CD4-positive, alpha-beta T cell treated with Interleukin-6 for 4 hours (primary cell): ENCODE data around the gene LUZP2.

ENCODE experiments used
- DNase-seq: peaks from one replicate; pipeline ENCODE4 v3.0.0-alpha.2; 2020; ENCODE audit warnings: mixed read lengths

Gene LUZP2

DNA sequence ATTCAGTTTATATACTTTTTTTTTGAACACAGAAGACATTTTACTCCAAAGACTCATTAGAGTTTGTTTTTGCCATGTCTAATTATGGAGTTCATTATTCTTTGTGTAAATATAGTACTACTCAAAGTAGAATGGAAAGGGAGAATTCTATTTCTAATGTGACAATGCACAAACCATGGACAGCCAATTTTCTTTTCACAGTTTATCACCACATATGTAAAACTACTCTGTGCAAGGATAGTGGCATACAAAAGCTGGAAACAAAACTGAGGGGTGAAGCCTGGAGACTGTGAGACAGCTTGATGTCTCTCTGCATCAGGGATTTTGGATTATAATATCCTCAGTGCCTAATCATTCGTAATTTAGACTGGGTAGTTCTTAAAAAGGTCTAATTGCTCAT lies 75.5 kb downstream of the LUZP2 start:
- no peak for DNase-seq

DNA sequence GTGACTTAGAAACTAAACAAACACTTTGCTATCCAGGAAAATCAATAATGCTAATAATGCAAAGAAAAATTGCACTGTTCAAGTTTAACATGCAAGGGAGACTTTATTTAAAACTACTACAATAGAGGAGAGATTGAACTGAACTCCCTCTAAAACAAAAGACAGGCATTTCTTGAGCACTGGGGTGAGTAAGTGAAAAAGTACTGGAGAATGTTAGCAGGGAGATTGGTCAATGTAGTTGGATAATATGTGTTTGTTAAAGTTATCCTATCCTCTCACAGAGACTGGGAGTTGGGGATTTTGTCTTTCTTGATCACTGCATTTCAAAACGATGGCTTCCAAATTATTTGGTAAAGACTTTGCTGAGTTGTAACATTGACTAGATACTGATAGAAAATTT lies 77.6 kb downstream of the LUZP2 start:
- no peak for DNase-seq

GRCh38 chr11:24575392-24575791 lies 78.5 kb downstream of the LUZP2 start:
- no peak for DNase-seq

DNA sequence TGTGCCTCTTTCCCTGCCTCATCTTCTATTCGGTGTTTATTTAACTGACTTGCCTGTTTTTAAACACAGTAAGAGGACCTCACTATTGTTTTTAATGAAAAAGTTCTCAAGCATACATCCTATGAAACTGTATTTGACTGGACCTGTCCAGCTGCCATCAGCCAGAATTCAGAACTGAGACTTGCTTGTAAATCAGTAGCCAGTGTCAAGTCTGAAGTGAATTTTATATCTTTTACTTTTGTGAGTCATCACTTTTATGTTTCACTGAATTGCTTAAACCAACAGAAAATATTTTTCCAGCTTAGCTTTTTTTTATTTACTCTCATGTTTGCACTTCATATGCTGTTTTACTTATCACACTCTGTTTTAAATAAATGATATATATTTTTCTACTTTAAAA lies 88.3 kb downstream of the LUZP2 start:
- DNase-seq = no peak

DNA sequence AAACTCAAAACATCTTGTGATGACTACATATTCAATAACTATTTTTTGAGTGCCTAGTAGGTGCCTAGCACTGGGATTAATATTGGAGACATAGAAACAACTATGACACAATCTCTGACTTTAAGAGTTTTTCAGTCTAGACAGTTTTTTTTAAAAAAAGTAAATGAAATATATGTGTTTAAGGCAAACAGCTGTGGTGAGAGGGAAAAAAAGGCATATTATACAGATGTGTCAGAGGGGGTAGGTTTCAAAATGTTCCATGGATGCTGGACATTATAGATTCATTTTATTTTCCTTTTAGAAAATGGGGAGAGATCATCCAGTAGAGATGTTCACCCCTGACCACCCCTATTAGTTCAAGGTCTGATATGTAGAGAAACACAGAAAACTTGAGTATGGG lies 90.8 kb downstream of the LUZP2 start:
- no peak for DNase-seq

GRCh38 chr11:24588081-24588480 lies 91.2 kb downstream of the LUZP2 start:
- DNase-seq = no peak

DNA sequence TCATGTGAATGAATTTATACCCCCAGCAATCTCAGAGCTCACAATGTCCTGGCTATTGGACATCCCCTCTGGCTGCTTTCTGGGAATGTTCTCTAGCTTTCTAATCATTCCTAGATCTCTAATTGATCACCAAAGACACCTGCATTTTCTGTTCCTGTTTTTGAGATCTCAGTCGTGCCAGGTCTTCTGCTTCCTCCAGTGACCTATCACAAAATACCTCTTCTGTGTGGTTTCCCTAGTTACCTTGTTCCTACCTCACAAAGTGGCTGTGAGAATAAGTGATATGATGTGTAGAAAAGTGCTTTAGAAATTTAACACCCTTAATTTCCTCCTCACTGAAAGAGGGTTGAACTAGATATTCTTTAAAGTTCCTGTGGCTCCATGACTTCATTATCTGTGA lies 92.2 kb downstream of the LUZP2 start:
- DNase-seq = no peak

GRCh38 chr11:24591283-24591682 lies 94.4 kb downstream of the LUZP2 start:
- DNase-seq = no peak

DNA sequence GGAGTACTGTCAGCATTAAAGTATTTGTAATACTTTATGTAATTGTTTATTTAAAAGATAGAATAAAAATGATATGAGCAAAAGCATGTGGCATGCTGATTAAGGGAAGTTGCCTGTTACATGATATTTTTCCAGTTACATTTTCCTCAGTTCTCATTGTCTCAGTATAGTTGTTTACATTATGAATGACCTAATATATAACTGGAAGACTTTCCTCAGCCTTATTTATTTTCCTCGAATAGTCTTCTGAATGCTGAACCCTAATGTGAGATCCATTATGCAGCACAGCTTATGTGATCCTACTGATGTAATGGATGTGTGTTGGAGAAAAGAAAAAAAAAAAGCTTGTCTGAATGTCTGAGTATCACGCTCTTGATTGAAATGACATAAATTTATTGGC lies 95.5 kb downstream of the LUZP2 start:
- DNase-seq = no peak

- DNase-seq = no peak
Measured at GRCh38 chr11:24593332-24593731, 96.5 kb downstream of the LUZP2 start.

- DNase-seq = no peak
Measured at GRCh38 chr11:24594401-24594800, 97.5 kb downstream of the LUZP2 start.

- no peak for DNase-seq
Measured at GRCh38 chr11:24598641-24599040, 101.8 kb downstream of the LUZP2 start.

GRCh38 chr11:24609192-24610119 lies 112.6 kb downstream of the LUZP2 start:
- DNase-seq = no peak

DNA sequence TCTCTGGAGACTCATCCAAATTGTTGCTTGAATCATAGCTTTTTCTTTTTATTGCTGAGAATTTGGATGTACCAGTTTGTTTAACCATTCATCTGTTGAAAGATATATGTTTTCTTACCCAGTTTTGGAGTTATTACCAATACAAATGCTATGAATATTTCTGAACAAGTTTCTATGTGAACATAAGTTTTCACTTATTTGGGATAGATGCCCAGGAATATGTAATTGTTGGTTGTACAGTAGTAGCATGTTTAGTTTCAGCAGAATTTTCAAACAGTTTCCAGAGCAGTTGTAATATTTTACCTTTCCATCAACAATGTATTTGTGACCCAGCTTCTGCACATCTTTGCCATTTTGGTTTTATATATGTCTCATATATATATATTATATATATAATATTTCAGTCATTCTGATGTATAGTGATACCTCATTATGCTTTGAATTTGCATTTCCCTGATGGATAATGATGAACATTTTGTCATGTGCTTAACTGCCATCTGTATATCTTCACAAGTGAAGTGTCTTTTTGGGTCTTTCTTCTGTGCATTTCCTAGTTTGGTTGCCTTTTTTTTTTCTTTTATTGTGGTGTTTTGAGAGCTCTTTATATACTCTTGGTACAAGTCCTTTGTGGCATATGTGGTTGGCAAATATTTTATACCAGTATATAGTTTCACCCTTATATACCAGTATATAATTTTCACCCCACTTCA lies 118.8 kb downstream of the LUZP2 start:
- DNase-seq = no peak

DNA sequence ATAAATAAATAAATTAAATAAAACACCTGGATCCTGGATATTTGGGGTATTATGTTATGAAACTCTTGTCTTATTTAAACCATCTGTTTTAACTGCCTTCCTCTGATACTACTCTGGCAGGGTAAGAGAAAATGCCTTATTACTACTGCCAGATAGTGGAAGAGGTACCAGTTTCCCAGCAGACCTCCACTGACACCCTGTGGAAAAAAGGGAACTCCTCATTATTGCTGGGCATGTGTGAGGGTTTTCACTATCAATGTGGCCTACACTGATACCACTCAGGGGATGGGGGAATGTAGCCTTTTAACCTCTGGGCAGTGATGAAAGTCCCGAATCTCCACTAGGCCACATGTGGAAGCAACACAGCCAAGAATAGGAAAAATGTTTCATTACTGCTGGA lies 121.0 kb downstream of the LUZP2 start:
- DNase-seq = no peak

DNA sequence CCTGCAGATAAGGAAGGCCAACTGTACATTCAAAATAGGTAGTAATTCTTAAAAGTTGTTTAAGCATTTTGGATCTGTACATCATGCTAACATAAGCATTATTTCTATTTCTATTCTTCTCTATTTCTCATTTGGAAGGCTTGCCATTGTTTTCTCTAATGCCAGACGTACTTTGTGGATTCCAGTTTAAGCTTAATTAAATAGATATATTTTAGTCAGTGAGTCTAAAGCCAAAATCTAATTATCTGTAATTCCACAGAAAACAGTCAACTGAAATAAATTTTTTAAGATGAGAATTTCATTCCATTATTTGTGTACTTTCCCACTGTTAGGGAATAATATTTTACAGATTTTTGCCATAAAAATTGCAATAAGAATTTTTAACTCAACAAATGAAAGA lies 123.0 kb downstream of the LUZP2 start:
- DNase-seq = no peak

DNA sequence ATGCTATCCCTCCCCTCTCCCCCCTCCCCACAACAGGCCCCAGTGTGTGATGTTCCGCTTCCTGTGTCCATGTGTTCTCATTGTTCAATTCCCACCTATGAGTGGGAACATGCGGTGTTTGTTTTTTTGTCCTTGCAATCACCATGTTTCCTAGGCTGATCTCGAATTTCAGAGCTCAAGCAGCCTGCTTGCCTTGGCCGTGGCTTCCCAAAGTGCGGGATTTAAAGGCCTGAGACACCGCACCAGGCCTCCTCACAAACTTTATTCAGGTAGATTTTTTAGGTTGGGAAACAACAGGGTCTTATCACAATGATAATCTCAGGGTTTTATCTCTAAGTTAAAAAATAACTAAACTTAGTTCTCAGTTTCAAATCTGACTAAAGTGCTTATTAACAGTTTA lies 125.4 kb downstream of the LUZP2 start:
- no peak for DNase-seq

DNA sequence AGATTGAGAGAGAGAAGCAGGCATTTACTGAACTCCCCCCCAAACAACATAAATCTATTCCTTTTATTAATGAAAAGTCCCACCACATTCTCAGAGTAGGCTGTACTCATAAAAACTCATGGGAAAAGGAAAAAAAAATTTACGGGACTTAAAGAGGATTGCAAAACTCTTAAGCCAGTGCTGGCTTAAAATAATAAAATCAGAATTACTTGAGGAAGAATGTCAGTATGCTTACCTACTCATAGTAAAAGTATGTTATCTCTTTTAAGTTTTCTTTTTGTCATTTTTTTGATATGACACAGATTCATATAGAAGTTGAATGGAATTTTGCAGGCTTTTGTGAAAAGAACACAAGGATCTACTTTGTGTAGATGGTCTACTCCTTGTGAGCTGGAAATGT lies 126.3 kb downstream of the LUZP2 start:
- DNase-seq = no peak

DNA sequence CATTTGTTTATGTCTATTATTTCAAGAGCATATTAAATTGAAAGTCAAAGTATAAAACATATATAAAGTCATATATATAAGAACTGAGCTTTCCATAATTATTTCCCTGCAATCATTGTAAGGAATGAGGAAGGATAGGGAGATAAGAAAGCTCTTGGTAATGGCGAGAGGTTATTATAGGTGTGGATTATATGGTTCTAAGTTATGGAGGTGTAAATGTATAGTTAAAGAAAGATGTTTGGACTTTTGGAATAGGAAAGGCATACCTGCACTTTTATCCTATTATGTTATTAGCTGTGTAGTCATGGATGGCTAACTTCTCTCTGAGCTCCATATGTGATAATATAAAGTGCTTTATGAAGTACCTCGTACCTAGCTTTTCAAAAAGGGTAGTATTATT lies 127.6 kb downstream of the LUZP2 start:
- no peak for DNase-seq

DNA sequence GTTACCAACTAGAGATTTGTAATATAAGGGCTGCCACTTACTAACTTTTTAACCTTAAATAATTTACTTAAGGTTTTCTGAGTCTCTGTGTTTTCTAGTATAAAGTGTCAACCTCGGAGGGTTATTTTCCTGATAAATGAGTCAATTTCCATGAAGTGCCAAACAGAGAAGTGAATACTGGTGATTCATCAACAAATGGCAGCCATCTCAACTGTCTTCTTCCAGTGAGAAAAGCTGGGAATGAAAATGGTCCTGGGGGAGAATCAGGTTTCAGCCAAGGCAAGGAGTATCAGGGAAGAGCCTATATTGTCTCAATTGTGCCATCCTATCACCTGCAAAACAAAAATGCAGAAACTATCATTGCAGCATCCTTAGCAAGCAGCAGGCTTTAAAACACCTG lies 129.1 kb downstream of the LUZP2 start:
- no peak for DNase-seq

GRCh38 chr11:24628224-24628776 lies 131.4 kb downstream of the LUZP2 start:
- DNase-seq = no peak

GRCh38 chr11:24634606-24635160 lies 137.8 kb downstream of the LUZP2 start:
- no peak for DNase-seq

DNA sequence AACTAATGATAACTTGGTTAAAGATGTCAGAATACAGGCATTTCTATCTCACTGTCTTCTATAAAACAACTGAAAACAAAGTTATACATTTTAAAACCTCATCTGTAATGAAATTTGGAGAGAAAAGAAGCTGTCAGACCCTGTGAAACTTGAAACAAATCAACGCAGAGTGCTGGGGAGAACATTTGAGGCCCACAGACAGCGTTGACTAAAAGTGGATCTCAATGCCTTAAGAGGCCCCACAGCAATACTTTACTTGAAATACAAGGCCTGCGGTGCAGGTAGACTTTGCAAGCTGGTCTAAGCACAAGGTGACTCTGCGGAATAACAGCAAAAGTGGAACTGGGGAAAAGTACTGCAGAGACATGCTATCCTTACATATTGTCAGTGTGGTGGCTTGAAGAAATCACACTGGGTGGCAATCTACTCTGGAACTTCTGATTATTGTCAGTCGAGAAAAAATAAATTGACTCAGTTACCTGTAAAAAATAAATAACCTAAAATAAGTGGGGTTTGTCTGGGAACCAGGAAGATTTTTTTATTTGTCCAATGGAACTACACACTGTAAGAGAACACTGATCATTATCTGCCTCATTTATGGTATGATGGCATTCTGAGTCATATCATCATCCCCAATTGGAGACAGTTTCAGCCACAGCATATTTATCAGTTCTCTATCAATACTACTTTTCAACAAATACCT lies 138.9 kb downstream of the LUZP2 start:
- DNase-seq = no peak
